HEK293 (cell line): ENCODE results near the gene AGTR1.

ENCODE experiments used
- CTCF ChIA-PET: fragments of 350-600 bp; formaldehyde crosslinking; extraction: SDS; loops from one replicate; lab custom pipeline; 2021; ENCODE audit warnings: antibody characterized with exemption; lab: Yijun Ruan, JAX
- POLR2A ChIA-PET: fragments of 300-600 bp; formaldehyde crosslinking; extraction: SDS; loops from one replicate; lab custom pipeline; 2020; ENCODE audit warnings: antibody characterized with exemption, inconsistent platforms; lab: Yijun Ruan, JAX
- H3K27ac ChIP-seq: fragments of 200-500 bp; sonication (Bioruptor generic); 2 replicates; pipeline ENCODE4 v1.5.1; 2014; ENCODE audit warnings: low read depth, low read length, control low read depth, inconsistent platforms; ENCODE audit errors: extremely low read depth
- H3K36me3 ChIP-seq, 2 experiments: fragments of 200-500 bp in 1 of 2; sonication (Bioruptor generic) in 1 of 2; 1 replicate in 1 of 2; 2 replicates in 1 of 2; pipeline ENCODE4 v1.5.1; 2014 to 2017; ENCODE audit warnings: inconsistent platforms in 2 of 2, low read length in 2 of 2; ENCODE audit not compliant: control insufficient read depth in 2 of 2, insufficient read depth in 1 of 2
- H3K4me1 ChIP-seq: fragments of 200-500 bp; sonication (Bioruptor generic); 2 replicates; pipeline ENCODE4 v1.5.1; 2014; ENCODE audit warnings: mild to moderate bottlenecking, low read length, inconsistent platforms; ENCODE audit not compliant: control insufficient read depth, insufficient read depth
- H3K4me3 ChIP-seq: 2 replicates; pipeline ENCODE4 v1.5.1; 2011; ENCODE audit warnings: low read depth, mild to moderate bottlenecking, control low read depth, low read length, moderate library complexity
- H3K9me3 ChIP-seq: fragments of 200-500 bp; sonication (Bioruptor generic); 2 replicates; pipeline ENCODE4 v1.5.1; 2014; ENCODE audit warnings: low read depth, low read length, inconsistent platforms; ENCODE audit not compliant: control insufficient read depth, insufficient read depth
- BCL6B ChIP-seq: fragments of 450-650 bp; formaldehyde crosslinking; IDR thresholded peaks from 2 replicates; pipeline ENCODE4 v1.5.1; 2017; ENCODE audit warnings: missing biosample characterization, missing genetic modification characterization
- MYNN ChIP-seq: fragments of 450-650 bp; formaldehyde crosslinking; IDR thresholded peaks from 2 replicates; pipeline ENCODE4 v1.5.1; 2016; ENCODE audit warnings: missing biosample characterization, missing genetic modification characterization, borderline replicate concordance
- SETDB1 ChIP-seq: IDR thresholded peaks from one replicate; pipeline ENCODE4 v1.6.1; 2017; ENCODE audit warnings: mild to moderate bottlenecking, low read length, moderate library complexity, mixed read lengths; ENCODE audit not compliant: insufficient read length
- ZBTB11 ChIP-seq: fragments of 450-650 bp; formaldehyde crosslinking; conservative IDR thresholded peaks from 2 replicates; pipeline ENCODE4 v1.5.1; 2016; ENCODE audit warnings: low read depth, missing biosample characterization, missing genetic modification characterization
- ZNF10 ChIP-seq: fragments of 450-650 bp; formaldehyde crosslinking; IDR thresholded peaks from 2 replicates; pipeline ENCODE4 v1.5.1; 2017; ENCODE audit warnings: missing biosample characterization, missing genetic modification characterization
- ZNF174 ChIP-seq: fragments of 450-650 bp; formaldehyde crosslinking; IDR thresholded peaks from 2 replicates; pipeline ENCODE4 v1.5.0; 2017; ENCODE audit warnings: missing biosample characterization, mild to moderate bottlenecking, missing genetic modification characterization
- ZNF18 ChIP-seq: fragments of 450-650 bp; formaldehyde crosslinking; IDR thresholded peaks from 2 replicates; pipeline ENCODE4 v1.5.1; 2016; ENCODE audit warnings: missing biosample characterization, missing genetic modification characterization
- ZNF221 ChIP-seq: fragments of 450-650 bp; formaldehyde crosslinking; IDR thresholded peaks from 2 replicates; pipeline ENCODE4 v1.5.1; 2017; ENCODE audit warnings: missing biosample characterization, missing genetic modification characterization, borderline replicate concordance
- ZNF26 ChIP-seq: fragments of 450-650 bp; formaldehyde crosslinking; IDR thresholded peaks from 2 replicates; pipeline ENCODE4 v1.5.1; 2016; ENCODE audit warnings: missing biosample characterization, missing genetic modification characterization
- ZNF311 ChIP-seq: fragments of 450-650 bp; formaldehyde crosslinking; IDR thresholded peaks from 2 replicates; pipeline ENCODE4 v1.5.1; 2017; ENCODE audit warnings: missing biosample characterization, missing genetic modification characterization, borderline replicate concordance
- ZNF530 ChIP-seq: fragments of 450-650 bp; formaldehyde crosslinking; IDR thresholded peaks from 2 replicates; pipeline ENCODE4 v1.5.1; 2016; ENCODE audit warnings: low read depth, missing biosample characterization, missing genetic modification characterization
- ZNF548 ChIP-seq: fragments of 450-650 bp; formaldehyde crosslinking; IDR thresholded peaks from 2 replicates; pipeline ENCODE4 v1.5.1; 2016; ENCODE audit warnings: missing biosample characterization, missing genetic modification characterization
- ZNF555 ChIP-seq: fragments of 450-650 bp; formaldehyde crosslinking; conservative IDR thresholded peaks from 2 replicates; pipeline ENCODE4 v1.5.1; 2017; ENCODE audit warnings: missing biosample characterization, mild to moderate bottlenecking, missing genetic modification characterization, inconsistent platforms
- ZXDB ChIP-seq: fragments of 450-650 bp; formaldehyde crosslinking; IDR thresholded peaks from 2 replicates; pipeline ENCODE4 v1.5.1; 2016; ENCODE audit warnings: missing biosample characterization, missing genetic modification characterization

AGTR1 gene

GRCh38 chr3:148790851-148791735 is 93.4 kb downstream of the AGTR1 start:
- Histone ChIP-seq H3K4me1 (no peaks in the 10 kb centered on the region), H3K9me3 (no peaks in the 10 kb centered on the region), H3K27ac (no peak overlapping the region), H3K36me3 (no peaks in the 10 kb centered on the region), H3K4me3 (no peak overlapping the region)
- POLR2A ChIA-PET: no interaction called here
- CTCF ChIA-PET: no interaction called here
- TF ChIP-seq ZNF555 (no peak), ZNF26 (tag by site-specific recombination) (no peak), ZXDB (tag by site-specific recombination) (no peak), SETDB1 (no peak), ZNF221 (no peak), ZNF10 (tag by site-specific recombination) (no peak)
- TF ChIP-seq, all 188 proteins: peak for 0

- TF ChIP-seq ZNF18 (tag by site-specific recombination): no peak
- no peak for TF ChIP-seq ZNF311 (tag by site-specific recombination)
- no peak for TF ChIP-seq ZNF548
- TF ChIP-seq ZNF530 (tag by site-specific recombination): no peak
- no peak for TF ChIP-seq BCL6B (tag by site-specific recombination)
- no peak for TF ChIP-seq ZNF174
- TF ChIP-seq ZBTB11 (tag by site-specific recombination): no peak
- TF ChIP-seq MYNN: no peak
- ChIA-PET CTCF (interaction anchor here (1.1 kb wide), 1 partner anchor 15 kb away, joined by 4 read pairs; no protein-coding TSS in a partner anchor), POLR2A (no interaction called here)
- Histone ChIP-seq H3K9me3 (no peaks in the 10 kb centered on the region), H3K36me3 (no peaks in the 10 kb centered on the region), H3K4me1 (no peaks in the 10 kb centered on the region), H3K4me3 (no peak overlapping the region), H3K27ac (no peak overlapping the region)
Observed at GRCh38 chr3:148791920-148792319, 94.2 kb downstream of the AGTR1 start.
